HCT116 (cell line): ENCODE results near the gene TMEM150A. TPM values are rescaled to one million over a fixed set of nuclear protein-coding genes. Genes with fewer than 3 reads are reported as not detected.

Experiments used
- ATAC-seq: fragments of 200-7000 bp; cut with Tn5 transposase; 2 replicates; pipeline ENCODE4 v1.9.1; 2020; ENCODE audit warnings: mild to moderate bottlenecking, moderate library complexity
- BruUV-seq: library from RNA; stranded (reverse); fragments of 400-500 nt; replicated peaks from 2 replicates; lab custom pipeline; 2021; lab: Mats Ljungman, UMichigan
- CTCF ChIA-PET: fragments of 300-600 bp; sonication (Branson Sonifier 250); formaldehyde crosslinking; loops from one replicate; lab custom pipeline; 2021; ENCODE audit warnings: antibody characterized with exemption; lab: Charles Lee
- POLR2A ChIA-PET: fragments of 300-600, 350-600 bp; sonication (Branson Sonifier 250); formaldehyde crosslinking; loops from one replicate; lab custom pipeline; 2021; ENCODE audit warnings: antibody characterized with exemption; lab: Charles Lee
- RAD21 ChIA-PET, 2 experiments: fragments of 300-600 bp; sonication (Branson Sonifier 250); formaldehyde crosslinking; loops; one replicate each; lab custom pipeline; 2023; ENCODE audit warnings: low total read pairs in 2 of 2; ENCODE audit not compliant: uncharacterized antibody in 2 of 2, unreplicated experiment in 2 of 2, low non-redundant PET in 1 of 2; lab: Charles Lee
- DNase-seq: peaks from one replicate; pipeline ENCODE4 v3.0.0-alpha.2; 2010; ENCODE audit warnings: low read depth, low spot score
- H2AFZ ChIP-seq: fragments of 200-600 bp; shearing (Covaris generic), sonication (generic); 2 replicates; pipeline ENCODE4 v1.6.1; 2017; ENCODE audit warnings: low read depth, mixed run types, mixed read lengths, antibody characterized with exemption, low read length; ENCODE audit not compliant: poor library complexity, severe bottlenecking
- H3K27ac ChIP-seq: 2 replicates; pipeline ENCODE4 v1.5.1; 2012; ENCODE audit warnings: low read depth, low read length
- H3K27me3 ChIP-seq: fragments of 200-600 bp; sonication (generic); 2 replicates; pipeline ENCODE4 v1.6.1; 2016; ENCODE audit warnings: mixed run types, low read length, mixed read lengths; ENCODE audit not compliant: insufficient read depth
- H3K36me3 ChIP-seq, 2 experiments: fragments of 200-500 bp in 1 of 2; fragments of 200-600 bp in 1 of 2; sonication (Bioruptor generic) in 1 of 2; sonication (generic) in 1 of 2; 2 replicates each; pipeline versions ENCODE4 v1.5.1 to v1.6.1; 2014 to 2016; ENCODE audit warnings: low read length in 2 of 2, inconsistent platforms in 1 of 2, mixed read lengths in 1 of 2, mixed run types in 1 of 2; ENCODE audit not compliant: insufficient read depth in 2 of 2, control insufficient read depth in 1 of 2
- H3K4me1 ChIP-seq, 2 experiments: fragments of 200-600 bp in 1 of 2; sonication (generic) in 1 of 2; 2 replicates each; pipeline versions ENCODE4 v1.5.1 to v1.6.1; 2012 to 2017; ENCODE audit warnings: low read length in 2 of 2, inconsistent platforms in 1 of 2, mild to moderate bottlenecking in 1 of 2, mixed read lengths in 1 of 2, mixed run types in 1 of 2, moderate library complexity in 1 of 2; ENCODE audit not compliant: insufficient read depth in 2 of 2, control insufficient read depth in 1 of 2
- H3K4me2 ChIP-seq: fragments of 200-600 bp; sonication (generic); 2 replicates; pipeline ENCODE4 v1.6.1; 2017; ENCODE audit warnings: mixed run types, low read length, mixed read lengths
- H3K4me3 ChIP-seq, 2 experiments: fragments of 200-600 bp in 1 of 2; sonication (generic) in 1 of 2; replicated peaks in 1 of 2; 2 replicates each; pipeline ENCODE4 v1.5.1; 2011 to 2016; ENCODE audit warnings: low read length in 2 of 2, control low read depth in 1 of 2, low read depth in 1 of 2, mild to moderate bottlenecking in 1 of 2, mixed read lengths in 1 of 2, mixed run types in 1 of 2
- H3K79me2 ChIP-seq: fragments of 200-600 bp; sonication (generic); 2 replicates; pipeline ENCODE4 v1.6.1; 2017; ENCODE audit warnings: mild to moderate bottlenecking, mixed run types, low read length, moderate library complexity, mixed read lengths; ENCODE audit not compliant: insufficient read depth
- H3K9ac ChIP-seq: fragments of 200-600 bp; sonication (generic); 2 replicates; pipeline ENCODE4 v1.6.1; 2016; ENCODE audit warnings: low read length, mixed read lengths
- H3K9me2 ChIP-seq: fragments of 200-600 bp; sonication (generic), shearing (Covaris generic); 2 replicates; pipeline ENCODE4 v1.6.1; 2017; ENCODE audit warnings: mixed run types, mild to moderate bottlenecking, moderate library complexity; ENCODE audit not compliant: insufficient read depth
- H3K9me3 ChIP-seq, 2 experiments: fragments of 200-500 bp in 1 of 2; fragments of 200-600 bp in 1 of 2; sonication (Bioruptor generic) in 1 of 2; sonication (generic) in 1 of 2; 2 replicates each; pipeline ENCODE4 v1.6.1; 2014 to 2017; ENCODE audit warnings: low read length in 2 of 2, mixed read lengths in 2 of 2, inconsistent platforms in 1 of 2, low read depth in 1 of 2, mild to moderate bottlenecking in 1 of 2, mixed run types in 1 of 2, moderate library complexity in 1 of 2; ENCODE audit not compliant: control insufficient read depth in 1 of 2, insufficient read depth in 1 of 2
- H4K20me1 ChIP-seq: fragments of 200-600 bp; sonication (generic), shearing (Covaris generic); 2 replicates; pipeline ENCODE4 v1.6.1; 2017; ENCODE audit warnings: mixed run types, mild to moderate bottlenecking, moderate library complexity; ENCODE audit not compliant: insufficient read depth
- ATF3 ChIP-seq: IDR thresholded peaks from 2 replicates; pipeline ENCODE4 v1.6.1; 2012
- CBX3 ChIP-seq: IDR thresholded peaks from 2 replicates; pipeline ENCODE4 v1.6.1; 2012; ENCODE audit warnings: low read depth
- CEBPB ChIP-seq: IDR thresholded peaks from 2 replicates; pipeline ENCODE4 v1.6.1; 2012; ENCODE audit warnings: low read depth
- EGR1 ChIP-seq: IDR thresholded peaks from 2 replicates; pipeline ENCODE4 v1.6.1; 2012; ENCODE audit warnings: low read depth
- EZH2 ChIP-seq: fragments of 200-600 bp; sonication (generic); IDR thresholded peaks from 2 replicates; pipeline ENCODE4 v1.6.1; 2017; ENCODE audit warnings: antibody characterized with exemption, mixed run types
- EZH2phosphoT487 ChIP-seq: fragments of 200-600 bp; IDR thresholded peaks from 2 replicates; pipeline ENCODE4 v1.6.1; 2018; ENCODE audit warnings: antibody characterized with exemption, borderline replicate concordance
- FOSL1 ChIP-seq: IDR thresholded peaks from 2 replicates; pipeline ENCODE4 v1.6.1; 2012; ENCODE audit warnings: low read depth
- JUND ChIP-seq: IDR thresholded peaks from 2 replicates; pipeline ENCODE4 v1.6.1; 2012
- POLR2A ChIP-seq: IDR thresholded peaks from 2 replicates; pipeline ENCODE4 v1.7.0; 2011; ENCODE audit warnings: borderline replicate concordance; ENCODE audit not compliant: insufficient read depth, insufficient read length; ENCODE audit errors: extremely low read depth
- POLR2AphosphoS5 ChIP-seq: IDR thresholded peaks from 2 replicates; pipeline ENCODE4 v1.6.1; 2011; ENCODE audit warnings: mild to moderate bottlenecking, low read depth, low read length, moderate library complexity
- SIN3A ChIP-seq: IDR thresholded peaks from 2 replicates; pipeline ENCODE4 v1.6.1; 2012; ENCODE audit warnings: low read depth
- SP1 ChIP-seq: IDR thresholded peaks from 2 replicates; pipeline ENCODE4 v1.6.1; 2012; ENCODE audit warnings: low read depth
- SRF ChIP-seq: IDR thresholded peaks from 2 replicates; pipeline ENCODE4 v1.6.1; 2012; ENCODE audit warnings: low read depth
- ZFX ChIP-seq: fragments of 450-650 bp; IDR thresholded peaks from 2 replicates; pipeline ENCODE4 v1.6.1; 2017
- ZNF274 ChIP-seq: fragments of 200-500 bp; sonication (Bioruptor generic); IDR thresholded peaks from 2 replicates; pipeline ENCODE4 v1.6.1; 2014; ENCODE audit warnings: mild to moderate bottlenecking, low read depth, low read length, inconsistent platforms
- intact Hi-C: fragments of 100-400 bp; cut with micrococcal nuclease; formaldehyde crosslinking; loops from 2 replicates; pipeline ENCODE4 v1.10.0; 2022
- total RNA-seq: library from RNA; stranded (reverse); gene quantifications from one replicate; pipeline ENCODE4 v1.2.1, GENCODE V29; 2021; ENCODE audit not compliant: unreplicated experiment
- TF ChIP-seq, protein P1 (sequence below): IDR thresholded peaks from 2 replicates; pipeline ENCODE4 v1.6.1; 2011; ENCODE audit warnings: mild to moderate bottlenecking, low read length, moderate library complexity; ENCODE audit not compliant: insufficient replicate concordance; ENCODE audit errors: extremely low read depth
- TF ChIP-seq, protein P2 (sequence below), 3 experiments: fragments of 200-600 bp in 1 of 3; sonication (generic) in 1 of 3; IDR thresholded peaks in 2 of 3; conservative IDR thresholded peaks in 1 of 3; 2 replicates each; pipeline ENCODE4 v1.5.1; 2012 to 2017; ENCODE audit warnings: low read depth in 2 of 3, low read length in 2 of 3, antibody characterized with exemption in 1 of 3, borderline replicate concordance in 1 of 3, control low read depth in 1 of 3, mild to moderate bottlenecking in 1 of 3, mixed read lengths in 1 of 3, mixed run types in 1 of 3, moderate library complexity in 1 of 3; ENCODE audit not compliant: insufficient read depth in 1 of 3

TMEM150A gene
- total RNA-seq, 1 experiment from 2014 or later: 9.9 TPM

DNA sequence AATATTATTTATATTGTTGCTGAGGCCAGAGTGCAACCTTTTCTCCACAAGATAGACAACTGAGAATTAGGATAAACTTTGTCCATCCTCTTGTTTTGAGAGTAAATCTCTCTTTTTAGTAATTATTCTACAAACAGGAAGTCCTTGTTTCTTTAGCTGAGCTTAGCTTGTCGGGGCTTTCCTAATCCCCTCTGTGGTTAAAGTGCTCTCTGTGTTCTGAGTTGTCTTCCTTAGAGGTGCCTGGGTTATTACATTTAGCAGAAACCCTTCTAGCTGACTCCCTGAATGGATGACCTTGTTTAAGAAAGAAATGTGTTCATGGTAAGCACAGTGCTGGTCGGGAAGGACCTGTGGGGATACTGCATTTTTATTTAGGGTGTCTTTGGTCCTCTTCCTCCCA is 26.2 kb upstream of the TMEM150A start (continued):
- TF ChIP-seq, protein P1, sequence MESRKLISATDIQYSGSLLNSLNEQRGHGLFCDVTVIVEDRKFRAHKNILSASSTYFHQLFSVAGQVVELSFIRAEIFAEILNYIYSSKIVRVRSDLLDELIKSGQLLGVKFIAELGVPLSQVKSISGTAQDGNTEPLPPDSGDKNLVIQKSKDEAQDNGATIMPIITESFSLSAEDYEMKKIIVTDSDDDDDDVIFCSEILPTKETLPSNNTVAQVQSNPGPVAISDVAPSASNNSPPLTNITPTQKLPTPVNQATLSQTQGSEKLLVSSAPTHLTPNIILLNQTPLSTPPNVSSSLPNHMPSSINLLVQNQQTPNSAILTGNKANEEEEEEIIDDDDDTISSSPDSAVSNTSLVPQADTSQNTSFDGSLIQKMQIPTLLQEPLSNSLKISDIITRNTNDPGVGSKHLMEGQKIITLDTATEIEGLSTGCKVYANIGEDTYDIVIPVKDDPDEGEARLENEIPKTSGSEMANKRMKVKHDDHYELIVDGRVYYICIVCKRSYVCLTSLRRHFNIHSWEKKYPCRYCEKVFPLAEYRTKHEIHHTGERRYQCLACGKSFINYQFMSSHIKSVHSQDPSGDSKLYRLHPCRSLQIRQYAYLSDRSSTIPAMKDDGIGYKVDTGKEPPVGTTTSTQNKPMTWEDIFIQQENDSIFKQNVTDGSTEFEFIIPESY: no peak
- no peak for TF ChIP-seq EZH2
- TF ChIP-seq CBX3: no peak
- TF ChIP-seq SP1: no peak
- TF ChIP-seq ZFX: no peak
- TF ChIP-seq, protein P2, sequence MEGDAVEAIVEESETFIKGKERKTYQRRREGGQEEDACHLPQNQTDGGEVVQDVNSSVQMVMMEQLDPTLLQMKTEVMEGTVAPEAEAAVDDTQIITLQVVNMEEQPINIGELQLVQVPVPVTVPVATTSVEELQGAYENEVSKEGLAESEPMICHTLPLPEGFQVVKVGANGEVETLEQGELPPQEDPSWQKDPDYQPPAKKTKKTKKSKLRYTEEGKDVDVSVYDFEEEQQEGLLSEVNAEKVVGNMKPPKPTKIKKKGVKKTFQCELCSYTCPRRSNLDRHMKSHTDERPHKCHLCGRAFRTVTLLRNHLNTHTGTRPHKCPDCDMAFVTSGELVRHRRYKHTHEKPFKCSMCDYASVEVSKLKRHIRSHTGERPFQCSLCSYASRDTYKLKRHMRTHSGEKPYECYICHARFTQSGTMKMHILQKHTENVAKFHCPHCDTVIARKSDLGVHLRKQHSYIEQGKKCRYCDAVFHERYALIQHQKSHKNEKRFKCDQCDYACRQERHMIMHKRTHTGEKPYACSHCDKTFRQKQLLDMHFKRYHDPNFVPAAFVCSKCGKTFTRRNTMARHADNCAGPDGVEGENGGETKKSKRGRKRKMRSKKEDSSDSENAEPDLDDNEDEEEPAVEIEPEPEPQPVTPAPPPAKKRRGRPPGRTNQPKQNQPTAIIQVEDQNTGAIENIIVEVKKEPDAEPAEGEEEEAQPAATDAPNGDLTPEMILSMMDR (IDR thresholded peaks at IDR 0.05 in 2 of 3, conservative IDR thresholded peaks at IDR 0.05 in 1 of 3; ENCODE audit: borderline replicate concordance in 1 of 3, insufficient read depth in 1 of 3, low read depth in 2 of 3, low read length in 2 of 3): no peak
- TF ChIP-seq ATF3: no peak
- TF ChIP-seq SRF: no peak
- TF ChIP-seq FOSL1: no peak
- TF ChIP-seq POLR2A: no peak
- TF ChIP-seq CEBPB: no peak
- TF ChIP-seq JUND: no peak

GRCh38 chr2:85623991-85624390 is 21.5 kb upstream of the TMEM150A start:
- Histone ChIP-seq H3K27ac (no peak overlapping the region), H3K79me2 (peaks cover 70% of the 10 kb centered on the region), H2AFZ (no peak overlapping the region), H4K20me1 (no peaks in the 10 kb centered on the region), H3K9me2 (no peaks in the 10 kb centered on the region), H3K27me3 (no peaks in the 10 kb centered on the region), H3K4me2 (no peak overlapping the region), H3K9ac (no peak overlapping the region), H3K9me3 (no peaks in the 10 kb centered on the region), H3K36me3 (peaks cover 72 to 73% of the 10 kb centered on the region in 2 experiments), H3K4me1 (no peaks in the 10 kb centered on the region), H3K4me3 (no peak overlapping the region)
- no peak for ATAC-seq
- no TSS peak for BruUV-seq
- ChIA-PET CTCF (no interaction called here), POLR2A (no interaction called here), RAD21 (no interaction called here)
- intact Hi-C loops: no loop called here
- no peak for DNase-seq
- no peak for TF ChIP-seq POLR2AphosphoS5
- no peak for TF ChIP-seq EZH2phosphoT487
- no peak for TF ChIP-seq CEBPB
- TF ChIP-seq, protein P2 (IDR thresholded peaks at IDR 0.05 in 2 of 3, conservative IDR thresholded peaks at IDR 0.05 in 1 of 3; ENCODE audit: borderline replicate concordance in 1 of 3, insufficient read depth in 1 of 3, low read depth in 2 of 3, low read length in 2 of 3): no peak
- TF ChIP-seq SP1: no peak
- TF ChIP-seq EGR1: no peak
- no peak for TF ChIP-seq ZNF274
- TF ChIP-seq SIN3A: no peak
- TF ChIP-seq POLR2A: no peak
- no peak for TF ChIP-seq JUND
